PC-9 (cell line): ENCODE measurements around the gene EYS. TPM values are rescaled to one million over a fixed set of nuclear protein-coding genes. Genes with fewer than 3 reads are reported as not detected.

Experiments used
- BruUV-seq: library from RNA; stranded (reverse); fragments of 400-500 nt; replicated peaks from 2 replicates; lab custom pipeline; 2021; lab: Mats Ljungman, UMichigan
- CTCF ChIA-PET: fragments of 300-600 bp; sonication (Branson Sonifier 250); formaldehyde crosslinking; loops from one replicate; lab custom pipeline; 2022; ENCODE audit warnings: antibody characterized with exemption; lab: Charles Lee
- POLR2A ChIA-PET: fragments of 300-600 bp; sonication (Branson Sonifier 250); formaldehyde crosslinking; loops from one replicate; lab custom pipeline; 2022; ENCODE audit warnings: antibody characterized with exemption; ENCODE audit not compliant: unreplicated experiment; lab: Charles Lee
- DNase-seq, 2 experiments: peaks; one replicate each; pipeline versions ENCODE4 v3.0.0 to v3.0.0-alpha.2; 2015 to 2022; ENCODE audit warnings: mixed read lengths in 1 of 2
- H2AFZ ChIP-seq: fragments of 200-600 bp; sonication (generic); 2 replicates; pipeline ENCODE4 v1.8.1; 2017; ENCODE audit warnings: antibody characterized with exemption
- H3F3A ChIP-seq: fragments of 200-600 bp; sonication (generic); 2 replicates; pipeline ENCODE4 v1.8.1; 2017; ENCODE audit warnings: antibody characterized with exemption, mild to moderate bottlenecking, low read depth; ENCODE audit not compliant: insufficient read depth
- H3K27ac ChIP-seq: fragments of 200-600 bp; sonication (generic); 2 replicates; pipeline ENCODE4 v1.6.1; 2016; ENCODE audit warnings: mixed run types
- H3K27me3 ChIP-seq: fragments of 200-600 bp; sonication (generic); 2 replicates; pipeline ENCODE4 v1.6.1; 2016; ENCODE audit warnings: low read depth, mixed run types; ENCODE audit not compliant: insufficient read depth
- H3K36me3 ChIP-seq: fragments of 200-600 bp; sonication (generic); 2 replicates; pipeline ENCODE4 v1.6.1; 2016; ENCODE audit warnings: low read depth, mixed run types
- H3K4me1 ChIP-seq: fragments of 200-600 bp; sonication (generic); replicated peaks from 2 replicates; pipeline ENCODE4 v1.6.1; 2016; ENCODE audit warnings: mixed run types; ENCODE audit not compliant: insufficient read depth
- H3K4me2 ChIP-seq: fragments of 200-600 bp; sonication (generic); 2 replicates; pipeline ENCODE4 v1.6.1; 2017; ENCODE audit warnings: mixed run types
- H3K4me3 ChIP-seq: fragments of 200-600 bp; sonication (generic); 2 replicates; pipeline ENCODE4 v1.6.1; 2016; ENCODE audit warnings: mixed run types
- H3K79me2 ChIP-seq: fragments of 200-600 bp; sonication (generic); 2 replicates; pipeline ENCODE4 v1.6.1; 2017; ENCODE audit warnings: low read depth, mixed run types
- H3K9me2 ChIP-seq: fragments of 200-600 bp; sonication (generic); 2 replicates; pipeline ENCODE4 v1.8.1; 2017; ENCODE audit warnings: mild to moderate bottlenecking; ENCODE audit not compliant: insufficient read depth
- H3K9me3 ChIP-seq: fragments of 200-600 bp; sonication (generic); 2 replicates; pipeline ENCODE4 v1.8.1; 2016; ENCODE audit warnings: low read depth; ENCODE audit not compliant: insufficient read depth
- H4K20me1 ChIP-seq: fragments of 200-600 bp; sonication (generic); 2 replicates; pipeline ENCODE4 v1.8.1; 2017; ENCODE audit not compliant: insufficient read depth
- CTCF ChIP-seq: fragments of 200-600 bp; sonication (generic); conservative IDR thresholded peaks from 2 replicates; pipeline ENCODE4 v1.6.1; 2017; ENCODE audit warnings: mixed run types, antibody characterized with exemption, mild to moderate bottlenecking, moderate library complexity
- EZH2 ChIP-seq: fragments of 200-600 bp; sonication (generic); IDR thresholded peaks from 2 replicates; pipeline ENCODE4 v1.8.0; 2017; ENCODE audit warnings: antibody characterized with exemption, low read depth
- intact Hi-C: fragments of 100-400 bp; cut with micrococcal nuclease; formaldehyde crosslinking; loops from one replicate; pipeline ENCODE4 v1.10.0; 2022; ENCODE audit not compliant: unreplicated experiment
- total RNA-seq: library from RNA; stranded (reverse); gene quantifications from 2 replicates; pipeline ENCODE4 v1.2.3, GENCODE V29; 2021

EYS gene
- total RNA-seq, 1 experiment from 2014 or later, result not detected

- intact Hi-C loops, result no loop called here
- H3K27me3 ChIP-seq, result no peaks in the 10 kb centered on the region
- H3K79me2 ChIP-seq, result no peaks in the 10 kb centered on the region
- POLR2A ChIA-PET, result no interaction called here
- DNase-seq, result no peak
- no peak overlapping the region for H2AFZ ChIP-seq
- no peaks in the 10 kb centered on the region for H4K20me1 ChIP-seq
- no peaks in the 10 kb centered on the region for H3F3A ChIP-seq
- H3K27ac ChIP-seq, result no peak overlapping the region
- no TSS peak for BruUV-seq
- H3K36me3 ChIP-seq, result no peaks in the 10 kb centered on the region
- H3K4me3 ChIP-seq, result no peak overlapping the region
- H3K4me2 ChIP-seq, result no peak overlapping the region
- H3K9me2 ChIP-seq, result no peaks in the 10 kb centered on the region
- CTCF ChIA-PET, result no interaction called here
- no peaks in the 10 kb centered on the region for H3K9me3 ChIP-seq
- TF ChIP-seq CTCF, result no peak
- H3K4me1 ChIP-seq, result no peaks in the 10 kb centered on the region
These were observed 1492.7 kb downstream of the EYS start for GRCh38 chr6:64214373-64214772.

- intact Hi-C loops, result no loop called here
- Histone ChIP-seq H3K4me3 (no peak overlapping the region), H3F3A (no peaks in the 10 kb centered on the region), H3K4me1 (no peaks in the 10 kb centered on the region), H3K27me3 (no peaks in the 10 kb centered on the region), H3K79me2 (no peaks in the 10 kb centered on the region), H3K9me2 (no peaks in the 10 kb centered on the region), H3K27ac (no peak overlapping the region), H3K36me3 (no peaks in the 10 kb centered on the region), H4K20me1 (no peaks in the 10 kb centered on the region), H2AFZ (no peak overlapping the region), H3K4me2 (no peak overlapping the region), H3K9me3 (no peaks in the 10 kb centered on the region)
- DNase-seq, result no peak
- CTCF ChIA-PET, result no interaction called here
- no TSS peak for BruUV-seq
- TF ChIP-seq CTCF, result no peak
- POLR2A ChIA-PET, result no interaction called here
These were observed 1493.3 kb downstream of the EYS start for GRCh38 chr6:64213697-64214096.

GRCh38 chr6:64197246-64197645 lies 1509.8 kb downstream of the EYS start:
- no peak for DNase-seq
- no TSS peak for BruUV-seq
- Histone ChIP-seq H3K4me1 (no peaks in the 10 kb centered on the region), H3K4me2 (no peak overlapping the region), H3K9me3 (no peaks in the 10 kb centered on the region), H3K36me3 (no peaks in the 10 kb centered on the region), H3K9me2 (no peaks in the 10 kb centered on the region), H3K27ac (no peak overlapping the region), H3K79me2 (no peaks in the 10 kb centered on the region), H3K4me3 (no peak overlapping the region), H3F3A (no peaks in the 10 kb centered on the region), H4K20me1 (no peaks in the 10 kb centered on the region), H3K27me3 (no peaks in the 10 kb centered on the region), H2AFZ (no peak overlapping the region)
- ChIA-PET POLR2A (no interaction called here), CTCF (no interaction called here)
- intact Hi-C loops, result no loop called here
- TF ChIP-seq CTCF, result no peak
- no peak for TF ChIP-seq EZH2
